Common myeloid progenitor, CD34-positive (primary cell): ENCODE measurements around the gene CYP4B1. TPM values are rescaled to one million over a fixed set of nuclear protein-coding genes. Genes with fewer than 3 reads are reported as not detected.
"Not testable (repeated sequence)": the region's sequence is repeated elsewhere in the genome, so short reads cannot be mapped to it uniquely, and the experiment has no call there.

Experiments used
- CTCF ChIA-PET: fragments of 350-600 bp; sonication (Branson Sonifier 250); formaldehyde crosslinking; loops from one replicate; lab custom pipeline; 2021; ENCODE audit warnings: antibody characterized with exemption; lab: Charles Lee
- POLR2A ChIA-PET: fragments of 350-600 bp; sonication (Branson Sonifier 250); formaldehyde crosslinking; loops from one replicate; lab custom pipeline; 2021; ENCODE audit warnings: antibody characterized with exemption; lab: Charles Lee
- DNase-seq, 3 donors: peaks; one replicate each; pipeline versions ENCODE4 v3.0.0 to v3.0.0-alpha.2; 2013
- H3K27ac ChIP-seq, 2 experiments: 1 replicate in 1 of 2; 2 replicates in 1 of 2; pipeline ENCODE4 v1.7.0; 2013; ENCODE audit warnings: inconsistent platforms in 2 of 2, low read length in 2 of 2, mild to moderate bottlenecking in 2 of 2, low read depth in 1 of 2, moderate library complexity in 1 of 2; ENCODE audit not compliant: severe bottlenecking in 2 of 2, insufficient read depth in 1 of 2, poor library complexity in 1 of 2
- H3K27me3 ChIP-seq, 5 experiments: replicated peaks in 2 of 5; 1 replicate in 3 of 5; 2 replicates in 2 of 5; pipeline versions ENCODE4 v1.6.1 to v1.7.0; 2013; ENCODE audit warnings: low read length in 4 of 5, mild to moderate bottlenecking in 2 of 5, moderate library complexity in 2 of 5, inconsistent platforms in 1 of 5; ENCODE audit not compliant: insufficient read depth in 5 of 5, control insufficient read depth in 4 of 5
- H3K36me3 ChIP-seq, 4 experiments: 1 replicate in 2 of 4; 2 replicates in 2 of 4; pipeline versions ENCODE4 v1.6.1 to v1.7.0; 2013; ENCODE audit warnings: low read length in 3 of 4, control low read depth in 1 of 4, mild to moderate bottlenecking in 1 of 4; ENCODE audit not compliant: control insufficient read depth in 4 of 4, insufficient read depth in 4 of 4
- H3K4me1 ChIP-seq, 4 experiments: 1 replicate in 3 of 4; 2 replicates in 1 of 4; pipeline versions ENCODE4 v1.6.1 to v1.7.1; 2013; ENCODE audit warnings: low read length in 3 of 4, mild to moderate bottlenecking in 3 of 4, control low read depth in 1 of 4, inconsistent platforms in 1 of 4, moderate library complexity in 1 of 4; ENCODE audit not compliant: control insufficient read depth in 4 of 4, insufficient read depth in 4 of 4; ENCODE audit errors: control extremely low read depth in 1 of 4
- H3K4me3 ChIP-seq, 7 experiments: 1 replicate in 4 of 7; 2 replicates in 3 of 7; pipeline versions ENCODE4 v1.5.1 to v1.7.0; 2013; ENCODE audit warnings: mild to moderate bottlenecking in 7 of 7, low read length in 6 of 7, moderate library complexity in 6 of 7, inconsistent platforms in 2 of 7, low read depth in 2 of 7, control low read depth in 1 of 7; ENCODE audit not compliant: insufficient read depth in 4 of 7, control insufficient read depth in 1 of 7; ENCODE audit errors: extremely low read depth in 1 of 7
- H3K9me3 ChIP-seq, 5 experiments: 1 replicate in 4 of 5; 2 replicates in 1 of 5; pipeline versions ENCODE4 v1.6.1 to v1.7.1; 2013; ENCODE audit warnings: low read length in 4 of 5, mild to moderate bottlenecking in 2 of 5, inconsistent platforms in 1 of 5, low read depth in 1 of 5, moderate library complexity in 1 of 5; ENCODE audit not compliant: control insufficient read depth in 4 of 5, insufficient read depth in 2 of 5; ENCODE audit errors: control extremely low read depth in 1 of 5
- WGBS: methylation state at CpG from one replicate; pipeline ENCODE4 v1.1.5; 2013; ENCODE audit not compliant: insufficient coverage; 5-methylcytosine and 5-hydroxymethylcytosine counted together
- polyA plus RNA-seq: library from polyadenylated mRNA; unstranded; fragments of 120-200 nt; gene quantifications from one replicate; pipeline ENCODE4 v1.2.1, GENCODE V29; 2013

The CYP4B1 gene
- not detected for polyA plus RNA-seq

GRCh38 chr1:46798810-46799209, at the start of gene CYP4B1:
Gene CYP4B1 (plus strand): TSS chr1:46799046. CDS start chr1:46799082, 36 bp downstream.
- ChIA-PET CTCF (no interaction called here), POLR2A (no interaction called here)
- no peaks in the 10 kb centered on the region for H3K36me3 ChIP-seq
- no peak for DNase-seq
- H3K27ac ChIP-seq = no peak within 1 kb of the TSS
- H3K9me3 ChIP-seq = no peaks in the 10 kb centered on the region
- H3K4me1 ChIP-seq = no peaks in the 10 kb centered on the region
- H3K4me3 ChIP-seq = no peak within 1 kb of the TSS
- peaks cover 0 to 6% (median 0%) of the 10 kb centered on the region in 5 experiments for H3K27me3 ChIP-seq
- WGBS = 100% methylated on average over 2 of the region's 4 CpGs

- H3K27ac ChIP-seq = no peak overlapping the region
- DNase-seq = no peak
- H3K9me3 ChIP-seq = no peaks in the 10 kb centered on the region
- ChIA-PET CTCF (interaction anchor here (1.4 kb wide), 1 partner anchor 8 kb away, joined by 3 read pairs; no protein-coding TSS in a partner anchor), POLR2A (no interaction called here)
- no peak overlapping the region for H3K4me3 ChIP-seq
- WGBS = no CpG with 5 or more reads among the region's 1 CpG
- H3K27me3 ChIP-seq = peaks cover 0 to 61% (median 20%) of the 10 kb centered on the region in 5 experiments
- H3K4me1 ChIP-seq = no peaks in the 10 kb centered on the region
- H3K36me3 ChIP-seq = no peaks in the 10 kb centered on the region
These were observed 49.4 kb upstream of the CYP4B1 start for GRCh38 chr1:46749404-46749803.

- no peak overlapping the region for H3K27ac ChIP-seq
- H3K36me3 ChIP-seq = no peaks in the 10 kb centered on the region
- H3K4me1 ChIP-seq = no peaks in the 10 kb centered on the region
- DNase-seq = no peak
- H3K4me3 ChIP-seq = no peak overlapping the region
- 82% methylated on average over 6 of the region's 7 CpGs for whole genome bisulfite sequencing
- ChIA-PET POLR2A (no interaction called here), CTCF (interaction anchor here (1.4 kb wide), 1 partner anchor 8 kb away, joined by 3 read pairs; no protein-coding TSS in a partner anchor)
- H3K9me3 ChIP-seq = no peaks in the 10 kb centered on the region
- H3K27me3 ChIP-seq = peaks cover 0 to 56% (median 16%) of the 10 kb centered on the region in 5 experiments
These were observed 48.9 kb upstream of the CYP4B1 start for GRCh38 chr1:46749921-46750404.

GRCh38 chr1:46753985-46754384, 44.9 kb upstream of the CYP4B1 start:
- whole genome bisulfite sequencing = no CpG with 5 or more reads among the region's 1 CpG
- Histone ChIP-seq H3K4me3 (no peak overlapping the region), H3K36me3 (no peaks in the 10 kb centered on the region), H3K4me1 (no peaks in the 10 kb centered on the region), H3K27me3 (peaks cover 2 to 29% (median 17%) of the 10 kb centered on the region in 5 experiments), H3K9me3 (no peaks in the 10 kb centered on the region), H3K27ac (no peak overlapping the region)
- POLR2A ChIA-PET = no interaction called here
- CTCF ChIA-PET = no interaction called here
- DNase-seq = no peak

GRCh38 chr1:46754707-46755106, 44.1 kb upstream of the CYP4B1 start:
- H3K9me3 ChIP-seq, H3K36me3 ChIP-seq, CTCF ChIA-PET, H3K27ac ChIP-seq, H3K4me1 ChIP-seq, DNase-seq, H3K4me3 ChIP-seq, POLR2A ChIA-PET: not testable (repeated sequence)
- WGBS = 85% methylated on average over 4 of the region's 4 CpGs
- peaks cover 2 to 23% (median 14%) of the 10 kb centered on the region in 5 experiments for H3K27me3 ChIP-seq

- Histone ChIP-seq H3K27ac (no peak overlapping the region), H3K4me1 (no peaks in the 10 kb centered on the region), H3K27me3 (peaks cover 2 to 19% (median 11%) of the 10 kb centered on the region in 5 experiments), H3K9me3 (no peaks in the 10 kb centered on the region), H3K36me3 (no peaks in the 10 kb centered on the region), H3K4me3 (no peak overlapping the region)
- CTCF ChIA-PET = no interaction called here
- POLR2A ChIA-PET = no interaction called here
- DNase-seq = no peak
- 90% methylated on average over 3 of the region's 4 CpGs for WGBS
These were observed 43.7 kb upstream of the CYP4B1 start for GRCh38 chr1:46755121-46755520.

- DNase-seq = no peak
- 68% methylated on average over 5 of the region's 6 CpGs for WGBS
- H3K27me3 ChIP-seq = peaks cover 2 to 14% (median 8%) of the 10 kb centered on the region in 5 experiments
- H3K9me3 ChIP-seq = peaks cover 0 to 2% (median 0%) of the 10 kb centered on the region in 5 experiments
- no peak overlapping the region for H3K27ac ChIP-seq
- H3K36me3 ChIP-seq = no peaks in the 10 kb centered on the region
- H3K4me3 ChIP-seq = no peak overlapping the region
- CTCF ChIA-PET = interaction anchor here (0.9 kb wide), 1 partner anchor 8 kb away, joined by 3 read pairs; no protein-coding TSS in a partner anchor
- no peaks in the 10 kb centered on the region for H3K4me1 ChIP-seq
- POLR2A ChIA-PET = no interaction called here
These were observed 41.4 kb upstream of the CYP4B1 start for GRCh38 chr1:46757247-46757955.
